GM12878 (cell line): ENCODE results near the gene SPAG9.

Experiments used
- BACH1 ChIP-seq: fragments of 450-650 bp; IDR thresholded peaks from 2 replicates; pipeline ENCODE4 v1.6.1; 2017; ENCODE audit warnings: mild to moderate bottlenecking, borderline replicate concordance
- IRF4 ChIP-seq: IDR thresholded peaks from 2 replicates; pipeline ENCODE4 v1.6.1; 2011; ENCODE audit warnings: low read depth, low read length
- KDM1A ChIP-seq: fragments of 200-600 bp; sonication (generic); IDR thresholded peaks from 2 replicates; pipeline ENCODE4 v1.6.1; 2016; ENCODE audit warnings: borderline replicate concordance
- POLR2AphosphoS2 ChIP-seq: IDR thresholded peaks from 2 replicates; pipeline ENCODE4 v1.6.1; 2011; ENCODE audit warnings: low read depth, mild to moderate bottlenecking, low read length, improper control_type of control experiment, moderate library complexity
- ZNF274 ChIP-seq: IDR thresholded peaks from one replicate; pipeline ENCODE4 v1.8.0; 2011; ENCODE audit not compliant: insufficient read length, insufficient read depth
- TF ChIP-seq, protein P1 (sequence below): IDR thresholded peaks from 2 replicates; pipeline ENCODE4 v1.6.1; 2011; ENCODE audit warnings: low read depth, mild to moderate bottlenecking, low read length, moderate library complexity, borderline replicate concordance; ENCODE audit errors: extremely low read depth
- TF ChIP-seq, protein P2 (sequence below): IDR thresholded peaks from 2 replicates; pipeline ENCODE4 v1.6.1; 2012; ENCODE audit warnings: low read length, inconsistent platforms
- TF ChIP-seq, protein P3 (sequence below), 3 experiments: IDR thresholded peaks in 2 of 3; conservative IDR thresholded peaks in 1 of 3; 2 replicates each; pipeline ENCODE4 v1.5.1; 2011; ENCODE audit warnings: low read depth in 3 of 3, low read length in 3 of 3, mild to moderate bottlenecking in 3 of 3, control low read depth in 2 of 3, moderate library complexity in 2 of 3, inconsistent platforms in 1 of 3, mixed read lengths in 1 of 3; ENCODE audit not compliant: control insufficient read depth in 2 of 3, insufficient read depth in 1 of 3; ENCODE audit errors: extremely low read depth in 1 of 3
- TF ChIP-seq, protein P4 (sequence below): fragments of 450-650 bp; formaldehyde crosslinking; IDR thresholded peaks from 2 replicates; pipeline ENCODE4 v1.5.0; 2022; ENCODE audit warnings: mild to moderate bottlenecking, missing genetic modification characterization

DNA sequence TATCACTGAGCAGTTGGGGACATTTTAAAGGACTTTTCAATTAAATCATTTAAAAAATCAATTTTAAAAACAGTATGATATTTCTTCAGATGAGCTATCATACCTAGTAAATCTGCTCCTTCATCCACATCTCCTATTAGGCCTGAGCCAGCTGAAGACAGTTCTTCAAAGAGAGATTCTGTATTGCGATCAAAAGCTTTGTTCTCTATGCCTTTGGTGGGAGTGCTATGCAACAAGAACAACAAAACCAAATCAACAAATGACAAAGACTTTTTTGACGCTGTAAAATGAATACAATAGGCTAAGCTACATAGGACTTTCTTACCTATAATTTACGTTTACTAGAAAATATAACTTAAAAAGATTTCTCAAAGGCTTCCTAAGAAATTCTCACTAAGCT, 106.5 kb downstream of the SPAG9 start:
- TF ChIP-seq BACH1 (no peak), KDM1A (no peak), POLR2AphosphoS2 (no peak), ZNF274 (no peak), IRF4 (no peak)
- TF ChIP-seq, protein P1, sequence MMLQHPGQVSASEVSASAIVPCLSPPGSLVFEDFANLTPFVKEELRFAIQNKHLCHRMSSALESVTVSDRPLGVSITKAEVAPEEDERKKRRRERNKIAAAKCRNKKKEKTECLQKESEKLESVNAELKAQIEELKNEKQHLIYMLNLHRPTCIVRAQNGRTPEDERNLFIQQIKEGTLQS = no peak
- TF ChIP-seq, protein P2, sequence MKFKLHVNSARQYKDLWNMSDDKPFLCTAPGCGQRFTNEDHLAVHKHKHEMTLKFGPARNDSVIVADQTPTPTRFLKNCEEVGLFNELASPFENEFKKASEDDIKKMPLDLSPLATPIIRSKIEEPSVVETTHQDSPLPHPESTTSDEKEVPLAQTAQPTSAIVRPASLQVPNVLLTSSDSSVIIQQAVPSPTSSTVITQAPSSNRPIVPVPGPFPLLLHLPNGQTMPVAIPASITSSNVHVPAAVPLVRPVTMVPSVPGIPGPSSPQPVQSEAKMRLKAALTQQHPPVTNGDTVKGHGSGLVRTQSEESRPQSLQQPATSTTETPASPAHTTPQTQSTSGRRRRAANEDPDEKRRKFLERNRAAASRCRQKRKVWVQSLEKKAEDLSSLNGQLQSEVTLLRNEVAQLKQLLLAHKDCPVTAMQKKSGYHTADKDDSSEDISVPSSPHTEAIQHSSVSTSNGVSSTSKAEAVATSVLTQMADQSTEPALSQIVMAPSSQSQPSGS = no peak
- TF ChIP-seq, protein P3, sequence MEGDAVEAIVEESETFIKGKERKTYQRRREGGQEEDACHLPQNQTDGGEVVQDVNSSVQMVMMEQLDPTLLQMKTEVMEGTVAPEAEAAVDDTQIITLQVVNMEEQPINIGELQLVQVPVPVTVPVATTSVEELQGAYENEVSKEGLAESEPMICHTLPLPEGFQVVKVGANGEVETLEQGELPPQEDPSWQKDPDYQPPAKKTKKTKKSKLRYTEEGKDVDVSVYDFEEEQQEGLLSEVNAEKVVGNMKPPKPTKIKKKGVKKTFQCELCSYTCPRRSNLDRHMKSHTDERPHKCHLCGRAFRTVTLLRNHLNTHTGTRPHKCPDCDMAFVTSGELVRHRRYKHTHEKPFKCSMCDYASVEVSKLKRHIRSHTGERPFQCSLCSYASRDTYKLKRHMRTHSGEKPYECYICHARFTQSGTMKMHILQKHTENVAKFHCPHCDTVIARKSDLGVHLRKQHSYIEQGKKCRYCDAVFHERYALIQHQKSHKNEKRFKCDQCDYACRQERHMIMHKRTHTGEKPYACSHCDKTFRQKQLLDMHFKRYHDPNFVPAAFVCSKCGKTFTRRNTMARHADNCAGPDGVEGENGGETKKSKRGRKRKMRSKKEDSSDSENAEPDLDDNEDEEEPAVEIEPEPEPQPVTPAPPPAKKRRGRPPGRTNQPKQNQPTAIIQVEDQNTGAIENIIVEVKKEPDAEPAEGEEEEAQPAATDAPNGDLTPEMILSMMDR (IDR thresholded peaks at IDR 0.05 in 2 of 3, conservative IDR thresholded peaks at IDR 0.05 in 1 of 3; ENCODE audit: control insufficient read depth in 2 of 3, extremely low read depth in 1 of 3, insufficient read depth in 1 of 3, low read depth in 3 of 3, low read length in 3 of 3) = no peak
- TF ChIP-seq, protein P4, sequence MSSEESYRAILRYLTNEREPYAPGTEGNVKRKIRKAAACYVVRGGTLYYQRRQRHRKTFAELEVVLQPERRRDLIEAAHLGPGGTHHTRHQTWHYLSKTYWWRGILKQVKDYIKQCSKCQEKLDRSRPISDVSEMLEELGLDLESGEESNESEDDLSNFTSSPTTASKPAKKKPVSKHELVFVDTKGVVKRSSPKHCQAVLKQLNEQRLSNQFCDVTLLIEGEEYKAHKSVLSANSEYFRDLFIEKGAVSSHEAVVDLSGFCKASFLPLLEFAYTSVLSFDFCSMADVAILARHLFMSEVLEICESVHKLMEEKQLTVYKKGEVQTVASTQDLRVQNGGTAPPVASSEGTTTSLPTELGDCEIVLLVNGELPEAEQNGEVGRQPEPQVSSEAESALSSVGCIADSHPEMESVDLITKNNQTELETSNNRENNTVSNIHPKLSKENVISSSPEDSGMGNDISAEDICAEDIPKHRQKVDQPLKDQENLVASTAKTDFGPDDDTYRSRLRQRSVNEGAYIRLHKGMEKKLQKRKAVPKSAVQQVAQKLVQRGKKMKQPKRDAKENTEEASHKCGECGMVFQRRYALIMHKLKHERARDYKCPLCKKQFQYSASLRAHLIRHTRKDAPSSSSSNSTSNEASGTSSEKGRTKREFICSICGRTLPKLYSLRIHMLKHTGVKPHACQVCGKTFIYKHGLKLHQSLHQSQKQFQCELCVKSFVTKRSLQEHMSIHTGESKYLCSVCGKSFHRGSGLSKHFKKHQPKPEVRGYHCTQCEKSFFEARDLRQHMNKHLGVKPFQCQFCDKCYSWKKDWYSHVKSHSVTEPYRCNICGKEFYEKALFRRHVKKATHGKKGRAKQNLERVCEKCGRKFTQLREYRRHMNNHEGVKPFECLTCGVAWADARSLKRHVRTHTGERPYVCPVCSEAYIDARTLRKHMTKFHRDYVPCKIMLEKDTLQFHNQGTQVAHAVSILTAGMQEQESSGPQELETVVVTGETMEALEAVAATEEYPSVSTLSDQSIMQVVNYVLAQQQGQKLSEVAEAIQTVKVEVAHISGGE (CRISPR knock-in tag) = no peak
